ENCODE results near the gene NPFFR1. TPM values are rescaled to one million over a fixed set of nuclear protein-coding genes. Genes with fewer than 3 reads are reported as not detected.

Gene NPFFR1
- total RNA-seq, 1 experiment from 2014 or later, result not detected

- Histone ChIP-seq H3K79me2 (ENCODE audit: insufficient read depth, low read length) (no peaks in the 10 kb centered on the region), H3K4me2 (ENCODE audit: insufficient read depth, insufficient read length, low read length) (no peak overlapping the region), H2BK120ac (ENCODE audit: low read depth, low read length, poor library complexity, severe bottlenecking) (no peak overlapping the region), H2BK20ac (ENCODE audit: low read depth, low read length, poor library complexity, severe bottlenecking) (no peak overlapping the region), H3K23ac (ENCODE audit: insufficient read length, low read depth, low read length) (no peak overlapping the region), H4K91ac (ENCODE audit: insufficient read length, low read depth, low read length) (no peak overlapping the region), H4K5ac (ENCODE audit: insufficient read length, low read depth, low read length) (no peak overlapping the region), H3K27me3 (ENCODE audit: insufficient read depth, low read length) (no peaks in the 10 kb centered on the region), H3K9me3 (ENCODE audit: control insufficient read depth, low read depth, low read length) (no peaks in the 10 kb centered on the region), H4K8ac (replicated peaks; ENCODE audit: insufficient read length, low read depth, low read length) (no peak overlapping the region), H3K18ac (ENCODE audit: insufficient read length, low read depth, low read length) (no peak overlapping the region), H4K20me1 (ENCODE audit: control insufficient read depth, insufficient read depth, insufficient read length) (no peaks in the 10 kb centered on the region), H3K56ac (ENCODE audit: insufficient read length, low read depth, low read length) (no peak overlapping the region), H3K79me1 (ENCODE audit: insufficient read depth, low read depth, low read length, poor library complexity, severe bottlenecking) (no peaks in the 10 kb centered on the region), H3K14ac (ENCODE audit: insufficient read depth, low read length) (no peak overlapping the region), H3K23me2 (ENCODE audit: insufficient read length, low read depth, low read length, poor library complexity, severe bottlenecking) (no peaks in the 10 kb centered on the region), H3K9ac (ENCODE audit: extremely low read depth, insufficient read length, low read length) (no peak overlapping the region), H2AFZ (ENCODE audit: low read length) (no peak overlapping the region), H3K27ac (ENCODE audit: insufficient read length, low read depth, low read length) (no peak overlapping the region), H3K4ac (ENCODE audit: low read depth, low read length) (no peak overlapping the region), H2AK5ac (ENCODE audit: insufficient read length, low read length) (no peak overlapping the region), H2BK5ac (ENCODE audit: insufficient read length, low read length) (no peak overlapping the region), H2BK15ac (ENCODE audit: low read depth, low read length) (no peak overlapping the region), H2BK12ac (ENCODE audit: insufficient read length, low read depth, low read length) (no peak overlapping the region), H3T11ph (ENCODE audit: low read length) (no peak overlapping the region), H3K4me1 (ENCODE audit: insufficient read depth, low read length) (peaks cover 8% of the 10 kb centered on the region)
- Mint-ChIP-seq H3K4me3 (no peak overlapping the region), H3K27me3 (ENCODE audit: low read depth) (peaks cover 4% of the 10 kb centered on the region; the same call in 1 of the 2 replicates), H3K9me3 (peaks cover 5 to 6% of the 10 kb centered on the region in 2 experiments; a peak in 2 of 5 replicates), H3K4me1 (peaks cover 12 to 18% of the 10 kb centered on the region in 2 experiments), H3K36me3 (ENCODE audit: insufficient read depth in 1 of 3, low read depth in 3 of 3) (no peaks in the 10 kb centered on the region), H3K27ac (no peak overlapping the region)
- TF ChIP-seq CTCF (conservative IDR thresholded peaks at IDR 0.05), result peak; percentile 53; the same call in 2 of the 3 replicates
- no peak for DNase-seq
- no CpG with 5 or more reads among the region's 4 CpGs for WGBS (ENCODE audit: extremely low coverage, insufficient read length, low lambda C conversion rate)
Observed at GRCh38 chr10:70272925-70273316, 10.9 kb downstream of the NPFFR1 start.
